Liver (tissue), 2 donors: ENCODE measurements around the gene RNF38.

Source experiments
- CTCF ChIP-seq: fragments of 150-350 bp; IDR thresholded peaks from 2 replicates; pipeline ENCODE4 v1.5.1; 2017; ENCODE audit warnings: improper control_type of control experiment, low read depth, low read length; ENCODE audit not compliant: missing input control
- MAX ChIP-seq: IDR thresholded peaks from 2 replicates; pipeline ENCODE4 v1.6.1; 2016; ENCODE audit warnings: antibody characterized with exemption
- donor health status: healthy.

- TF ChIP-seq MAX: no peak
- no peak for TF ChIP-seq CTCF
Observed at GRCh38 chr9:36433386-36433785, 33.3 kb upstream of the RNF38 start.
